GM18526 (cell line): ENCODE measurements around the gene TNNI3K.

Experiments
- POLR2A ChIP-seq: IDR thresholded peaks from 3 replicates; pipeline ENCODE4 v1.6.1; 2011; ENCODE audit not compliant: insufficient read length; ENCODE audit errors: extremely low read depth

TNNI3K gene

DNA sequence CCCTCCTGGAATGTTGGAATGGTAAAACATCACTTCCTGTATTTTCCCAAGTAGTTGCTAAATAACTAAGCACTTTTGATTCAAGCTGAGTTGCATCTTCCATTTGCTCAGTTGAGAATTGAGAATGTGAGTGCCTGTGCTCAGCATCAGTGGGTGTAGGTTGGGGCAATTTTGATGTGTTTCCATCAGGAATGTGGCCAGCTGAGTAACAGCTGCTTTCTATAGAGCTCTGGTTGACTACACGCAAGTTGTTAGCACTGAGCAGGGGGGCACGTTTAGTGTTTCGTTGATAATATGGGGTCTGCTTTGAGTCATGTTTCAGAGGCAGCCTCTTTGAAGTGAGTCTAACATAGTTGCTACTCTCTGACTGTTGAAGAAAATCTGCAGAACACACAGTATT lies 235.7 kb downstream of the TNNI3K start:
- TF ChIP-seq POLR2A: no peak

DNA sequence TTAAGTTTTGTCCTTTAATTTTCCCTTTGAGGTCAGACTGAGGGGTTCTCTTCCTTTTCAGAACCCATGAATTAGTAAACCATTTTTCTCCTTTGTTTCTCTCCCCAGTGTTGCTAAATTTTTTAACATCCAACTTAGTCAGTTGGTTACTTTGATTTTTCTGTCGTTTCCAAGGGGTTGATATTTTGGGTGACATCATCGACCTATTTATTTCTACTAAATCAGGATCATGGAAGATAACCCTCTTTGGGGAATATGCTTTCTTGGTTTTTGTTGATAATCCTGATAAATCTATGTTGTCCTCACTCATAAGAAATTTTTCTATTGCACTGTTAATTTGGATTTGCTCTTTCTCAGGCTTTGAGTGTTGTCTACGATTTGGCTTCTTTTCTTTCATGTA lies 236.3 kb downstream of the TNNI3K start:
- TF ChIP-seq POLR2A: no peak

DNA sequence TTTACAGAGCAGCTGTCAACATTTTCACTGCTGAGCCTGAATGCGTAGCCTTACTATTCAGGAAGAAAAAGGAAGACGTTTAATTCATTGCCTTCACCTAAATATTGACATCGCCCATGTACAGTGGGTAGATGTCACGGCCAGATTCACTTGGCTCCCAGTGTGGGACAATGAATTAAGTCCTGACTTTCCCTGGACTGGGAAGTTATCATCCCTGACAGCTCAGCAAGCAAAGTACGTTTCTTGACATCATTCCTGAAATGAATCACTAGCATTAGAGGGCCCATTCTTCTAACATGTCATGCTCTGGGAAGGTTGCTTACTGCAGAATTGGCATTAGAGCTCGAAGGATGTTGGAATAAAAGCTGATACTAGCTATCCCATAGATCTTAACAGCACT lies 239.4 kb downstream of the TNNI3K start:
- TF ChIP-seq POLR2A: no peak

DNA sequence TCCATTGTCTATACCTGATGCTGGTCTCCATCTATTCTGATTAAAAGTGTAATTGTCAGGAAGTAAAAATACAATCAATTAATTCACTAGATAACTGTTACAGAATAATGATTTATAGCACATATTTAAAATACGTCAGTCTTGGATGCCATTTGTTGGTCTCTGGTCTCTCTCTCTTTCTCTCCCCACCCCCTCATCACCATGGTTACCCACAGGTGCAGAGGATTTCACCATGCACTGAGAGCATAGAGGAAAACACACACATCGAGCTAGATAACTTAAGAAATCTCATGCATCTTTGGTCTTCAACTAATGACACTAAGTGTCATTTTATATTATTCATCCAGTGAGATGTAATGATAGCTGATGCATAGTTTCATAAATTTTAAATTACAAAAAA lies 243.8 kb downstream of the TNNI3K start:
- TF ChIP-seq POLR2A: no peak

DNA sequence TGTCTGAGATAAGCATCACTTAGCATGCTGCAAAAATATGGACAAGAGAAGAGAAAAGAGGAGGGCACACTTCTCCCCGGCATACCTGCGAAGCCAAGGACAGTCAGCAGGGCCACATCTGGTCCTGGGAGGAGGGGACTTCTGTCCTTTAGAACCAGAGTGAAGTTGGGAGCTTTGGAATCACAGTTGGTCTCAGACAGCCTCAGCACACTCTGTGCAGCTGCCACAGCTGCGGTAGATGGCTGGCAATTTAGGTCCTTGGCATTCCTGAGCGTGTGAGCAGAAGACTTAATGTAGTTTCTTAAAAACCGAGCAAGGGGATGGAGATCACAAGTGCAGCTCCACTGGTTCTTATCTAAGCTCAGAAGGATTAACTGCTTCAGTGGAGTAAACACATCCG lies 244.9 kb downstream of the TNNI3K start:
- no peak for TF ChIP-seq POLR2A

DNA sequence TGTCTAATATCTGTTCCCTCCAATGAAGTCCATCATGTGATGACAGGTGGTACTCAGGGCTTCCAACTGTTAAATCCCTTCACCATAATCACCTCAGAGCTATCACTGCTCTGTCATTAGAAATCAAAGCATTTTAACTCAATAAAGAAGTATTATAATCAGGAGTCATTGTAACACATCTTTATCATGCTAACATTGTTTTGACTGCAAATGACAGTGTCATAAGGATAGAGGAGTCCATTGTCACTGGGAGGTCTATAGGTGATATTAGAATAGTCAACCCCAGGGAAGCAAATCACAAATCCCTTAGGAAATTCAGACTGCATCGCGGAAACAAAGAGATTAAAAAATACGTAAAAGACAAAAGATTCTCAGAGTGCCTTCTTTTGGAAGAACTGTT lies 246.4 kb downstream of the TNNI3K start:
- TF ChIP-seq POLR2A: no peak

DNA sequence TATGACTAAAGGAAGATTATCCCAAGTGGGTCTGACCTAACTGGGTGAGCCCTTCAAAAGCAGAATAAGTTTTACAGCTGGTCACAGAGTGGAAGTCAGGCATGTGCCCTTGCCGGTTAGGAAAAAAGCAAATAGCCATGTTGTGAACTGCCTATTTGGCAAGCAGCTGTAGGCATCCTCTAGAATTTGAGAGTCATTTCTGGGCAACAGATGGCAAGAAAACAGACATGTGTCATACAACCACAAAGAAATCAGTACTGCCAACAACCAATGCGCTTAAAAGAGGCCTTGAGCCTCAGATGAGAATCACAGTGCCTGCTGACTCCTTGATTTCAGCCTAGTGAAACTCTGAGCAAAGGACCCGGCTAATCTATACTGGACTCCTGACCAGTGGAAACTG lies 250.4 kb downstream of the TNNI3K start:
- no peak for TF ChIP-seq POLR2A

DNA sequence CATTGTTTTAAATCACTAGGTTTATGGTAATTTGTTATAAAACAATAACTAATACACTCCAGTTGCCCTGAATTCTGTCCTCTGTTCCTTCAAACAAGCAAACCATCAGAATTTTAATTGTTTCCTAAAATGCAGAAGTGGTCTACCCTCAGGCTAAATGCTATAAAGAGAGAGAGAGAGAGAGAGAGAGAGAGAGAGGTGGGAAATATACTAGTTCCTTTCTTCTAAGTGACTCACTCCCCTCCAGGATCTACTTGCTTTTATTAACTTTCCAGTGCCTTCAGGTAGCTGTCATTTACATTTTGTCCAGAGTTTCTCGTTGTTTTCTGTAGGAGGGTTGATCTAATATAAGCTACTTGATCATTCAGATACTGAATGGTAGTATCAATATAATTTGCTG lies 250.8 kb downstream of the TNNI3K start:
- no peak for TF ChIP-seq POLR2A

DNA sequence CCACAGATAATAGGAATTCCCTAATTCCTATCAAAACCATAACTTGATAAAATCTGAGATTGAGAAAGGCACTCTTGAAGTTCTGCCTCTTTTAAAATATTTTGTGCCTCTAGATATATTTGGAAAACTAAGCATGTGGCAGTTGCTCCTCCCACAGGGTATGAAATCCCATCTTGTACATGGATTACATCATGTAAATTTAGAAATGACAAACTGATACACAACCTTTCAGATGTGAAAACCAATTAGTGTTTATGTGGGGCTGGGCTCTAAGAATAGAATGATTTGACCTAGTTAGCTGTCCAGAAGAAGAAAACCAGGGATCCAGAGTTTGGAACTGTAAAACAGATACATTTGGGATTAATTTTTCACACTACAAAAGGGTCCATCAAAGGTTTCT lies 261.5 kb downstream of the TNNI3K start:
- TF ChIP-seq POLR2A: no peak

DNA sequence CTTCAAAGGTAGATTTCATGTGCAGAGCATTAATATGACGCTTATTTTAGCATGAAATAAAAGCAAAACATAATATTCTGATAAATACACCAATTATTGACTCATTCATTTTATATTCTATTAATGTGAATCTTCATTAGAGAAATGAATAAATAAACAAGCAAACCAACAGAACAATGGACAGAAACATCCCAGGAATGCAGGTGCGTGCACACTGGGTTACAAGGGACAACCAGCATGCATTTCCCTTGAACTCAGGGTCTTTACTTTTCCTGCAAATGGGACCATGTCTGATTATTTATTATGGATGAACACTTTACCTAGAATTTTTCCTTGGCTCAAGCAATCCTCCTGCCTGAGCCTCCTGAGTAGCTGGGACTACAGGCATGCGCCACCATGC lies 263.7 kb downstream of the TNNI3K start:
- TF ChIP-seq POLR2A: no peak

DNA sequence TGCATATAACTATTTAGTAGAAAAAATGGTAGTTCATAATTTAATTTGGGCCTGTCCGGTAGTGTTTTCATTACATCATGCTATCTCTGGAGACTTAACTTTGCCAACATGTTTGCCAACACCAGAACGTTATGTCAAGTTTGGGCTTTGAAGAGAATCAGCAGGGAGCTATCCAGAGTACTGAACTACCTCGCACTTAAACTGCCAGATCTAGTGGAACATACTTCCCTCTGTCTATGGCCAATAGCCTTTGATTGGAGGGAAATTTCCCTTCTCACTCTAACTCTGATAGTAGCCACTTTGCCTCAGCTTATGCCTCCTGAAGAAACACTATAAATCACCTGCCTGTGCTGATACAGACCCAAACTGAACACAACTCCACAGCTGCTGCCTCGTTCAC lies 267.2 kb downstream of the TNNI3K start:
- TF ChIP-seq POLR2A: no peak

DNA sequence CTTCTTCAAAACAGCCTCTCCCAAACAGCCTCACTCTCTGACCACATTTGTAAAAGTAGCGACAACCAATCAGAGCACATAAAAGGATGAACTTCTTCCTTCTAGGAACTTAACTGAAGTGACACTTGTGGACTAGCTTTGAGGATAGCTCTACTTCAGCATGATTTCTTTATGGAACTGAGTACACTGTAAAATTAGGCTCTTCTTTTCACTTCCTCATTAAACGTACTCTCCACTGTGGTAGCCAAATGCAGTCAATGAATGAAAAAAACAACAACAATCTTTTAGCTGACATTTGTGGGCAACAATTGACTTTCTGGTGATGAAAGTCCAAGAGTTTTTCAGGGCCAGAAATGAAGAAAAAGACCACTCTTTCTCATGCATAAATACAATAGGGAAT lies 267.7 kb downstream of the TNNI3K start:
- TF ChIP-seq POLR2A: no peak

DNA sequence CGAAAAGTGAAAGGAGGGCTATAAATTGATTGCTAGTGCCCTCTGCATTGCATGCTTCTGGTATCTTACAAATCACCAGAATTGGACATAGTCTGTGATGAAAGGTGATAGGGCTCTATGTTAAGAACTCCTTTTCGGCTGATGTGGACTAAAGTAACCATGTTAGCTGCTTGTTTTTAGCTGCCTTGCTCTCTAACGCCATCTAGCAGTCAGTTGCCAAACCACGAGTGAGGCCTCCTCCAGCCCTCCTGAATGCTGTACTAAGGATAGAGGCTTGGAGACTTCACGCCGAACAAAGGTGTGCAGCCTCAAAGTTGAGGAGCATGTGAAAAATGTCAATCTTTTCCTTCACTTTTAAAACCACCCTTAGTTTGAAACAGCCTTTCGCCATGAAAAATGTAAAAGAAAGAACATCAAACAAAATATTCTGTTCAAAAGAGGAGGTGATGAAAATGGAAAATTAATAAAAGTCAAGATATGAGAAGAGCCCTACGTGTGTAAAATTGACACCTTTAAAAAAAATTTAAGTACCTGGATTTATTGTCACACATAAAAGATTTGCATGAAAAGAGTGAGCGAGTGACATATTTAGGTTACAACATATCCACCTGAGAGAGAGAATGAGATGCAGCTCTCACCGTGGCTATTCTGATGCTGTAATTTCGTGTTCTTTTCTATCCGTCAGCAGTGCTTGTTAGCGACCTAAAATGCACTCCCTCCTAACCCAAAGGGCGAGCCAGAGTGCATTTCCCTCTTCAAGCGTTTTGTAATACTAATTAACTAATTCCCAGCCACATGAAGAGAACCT lies 269.1 kb downstream of the TNNI3K start:
- no peak for TF ChIP-seq POLR2A

DNA sequence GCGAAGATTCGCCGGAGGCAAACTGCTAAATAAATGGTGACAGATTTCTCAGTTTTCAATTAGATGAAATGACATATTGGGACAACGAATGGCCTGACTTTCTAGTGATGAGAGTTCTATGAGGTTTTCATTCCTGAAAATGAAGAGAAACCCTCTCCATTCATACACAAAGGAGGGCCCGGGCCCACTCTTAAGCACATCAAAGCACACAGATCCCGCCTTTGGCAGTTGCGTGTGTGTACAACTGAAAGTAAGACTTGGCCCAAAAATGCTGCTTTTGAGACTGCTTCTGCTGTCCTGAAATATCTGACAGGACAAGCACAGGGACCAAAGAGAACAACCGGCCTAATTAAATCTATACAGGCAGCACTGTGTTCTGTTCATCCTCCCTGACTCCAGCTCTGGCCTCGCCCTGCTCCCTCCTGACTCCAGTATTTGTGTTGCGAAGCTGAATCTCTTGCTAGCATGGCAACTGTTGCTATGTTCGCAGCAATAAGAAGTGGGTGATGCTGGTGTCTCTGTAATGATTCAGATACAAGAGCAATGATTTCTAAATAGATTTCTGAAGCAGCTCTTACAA lies 269.8 kb downstream of the TNNI3K start:
- TF ChIP-seq POLR2A: no peak

DNA sequence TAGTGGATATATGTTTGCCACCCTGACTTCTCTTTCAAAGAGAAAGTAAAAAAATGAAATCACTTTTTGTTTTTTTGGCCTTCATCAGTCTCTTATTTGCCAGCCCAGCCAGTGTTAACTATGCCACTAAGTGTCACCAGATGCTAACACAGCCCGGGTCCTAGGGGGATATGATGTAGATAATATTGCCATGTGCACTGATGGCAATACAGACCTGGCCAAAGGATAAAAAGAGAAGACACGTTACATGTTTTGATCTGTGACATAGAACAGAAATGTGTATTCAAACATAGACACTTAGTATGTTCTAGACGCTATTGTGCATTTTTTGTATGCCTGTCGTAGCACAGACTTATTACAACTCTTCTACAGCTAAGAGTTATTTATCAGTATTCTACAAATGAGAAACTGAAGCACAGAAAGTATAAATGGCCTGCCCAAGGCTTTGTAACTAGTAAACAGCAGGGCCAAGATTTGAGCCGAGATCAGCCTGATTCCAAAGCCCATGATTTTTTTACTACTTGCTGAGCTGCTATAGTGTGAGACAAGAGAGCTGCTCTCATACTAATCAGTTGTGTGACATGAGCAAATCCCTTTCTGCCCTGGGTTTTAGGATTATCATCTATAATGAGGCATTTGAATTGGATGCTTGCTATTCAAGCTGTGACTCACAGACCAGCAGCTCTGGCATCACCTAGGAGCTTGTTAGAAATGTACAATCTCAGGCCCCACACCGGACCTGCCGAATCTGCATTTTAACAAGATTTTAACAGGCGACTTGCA lies 270.9 kb downstream of the TNNI3K start:
- TF ChIP-seq POLR2A: no peak

DNA sequence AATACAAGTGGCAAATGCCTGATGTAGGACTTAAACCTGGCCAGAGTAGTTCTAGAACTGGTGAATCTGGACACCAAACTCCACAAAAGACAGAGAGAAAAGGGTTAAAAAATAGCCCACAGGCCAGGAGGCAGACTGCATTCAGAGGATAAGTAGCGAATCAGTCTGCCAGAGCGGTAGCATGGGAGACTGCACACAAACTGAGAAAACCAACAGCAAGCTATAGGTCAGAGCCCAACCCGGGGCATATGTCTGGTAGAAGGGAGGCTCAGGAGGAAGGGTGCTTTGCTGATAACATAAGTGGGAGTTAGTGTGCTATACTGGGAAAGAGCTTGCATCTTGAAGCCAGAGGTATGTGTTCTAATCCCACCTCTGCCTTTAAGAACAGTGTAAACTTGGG lies 273.3 kb downstream of the TNNI3K start:
- TF ChIP-seq POLR2A: no peak
